Dermis blood vessel endothelial cell (primary cell): ENCODE data around the gene MCM7. TPM values are rescaled to one million over a fixed set of nuclear protein-coding genes. Genes with fewer than 3 reads are reported as not detected.

Source experiments
- DNase-seq: peaks from one replicate; pipeline ENCODE4 v3.0.0; 2010
- total RNA-seq: library from RNA; depleted of rRNA; stranded (reverse); fragments of >200 nt; gene quantifications from 2 replicates; pipeline ENCODE4 v1.2.3, GENCODE V29; 2014

The MCM7 gene
- total RNA-seq, 1 donor from 2014 or later: 63.3 TPM

DNA sequence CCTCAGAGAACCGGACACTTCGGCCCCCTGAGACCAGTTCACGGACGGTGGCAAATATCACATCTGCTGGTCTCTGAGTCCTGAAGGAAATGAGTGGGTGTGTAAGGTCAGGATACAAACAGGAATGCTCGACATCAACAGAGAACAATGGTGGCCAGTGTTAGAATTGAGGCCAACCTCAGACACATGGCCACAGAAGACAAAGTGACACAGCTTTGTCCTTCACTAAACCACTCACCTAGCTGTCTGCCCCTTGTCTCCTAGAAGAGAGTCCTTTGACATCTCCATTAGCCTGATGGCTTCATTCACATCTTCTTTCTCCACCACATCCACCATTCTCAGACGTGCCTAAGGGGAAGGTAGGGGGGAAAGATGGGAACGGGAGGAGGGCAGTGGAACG lies 8.1 kb downstream of the MCM7 start:
- DNase-seq: peak; percentile 70

DNA sequence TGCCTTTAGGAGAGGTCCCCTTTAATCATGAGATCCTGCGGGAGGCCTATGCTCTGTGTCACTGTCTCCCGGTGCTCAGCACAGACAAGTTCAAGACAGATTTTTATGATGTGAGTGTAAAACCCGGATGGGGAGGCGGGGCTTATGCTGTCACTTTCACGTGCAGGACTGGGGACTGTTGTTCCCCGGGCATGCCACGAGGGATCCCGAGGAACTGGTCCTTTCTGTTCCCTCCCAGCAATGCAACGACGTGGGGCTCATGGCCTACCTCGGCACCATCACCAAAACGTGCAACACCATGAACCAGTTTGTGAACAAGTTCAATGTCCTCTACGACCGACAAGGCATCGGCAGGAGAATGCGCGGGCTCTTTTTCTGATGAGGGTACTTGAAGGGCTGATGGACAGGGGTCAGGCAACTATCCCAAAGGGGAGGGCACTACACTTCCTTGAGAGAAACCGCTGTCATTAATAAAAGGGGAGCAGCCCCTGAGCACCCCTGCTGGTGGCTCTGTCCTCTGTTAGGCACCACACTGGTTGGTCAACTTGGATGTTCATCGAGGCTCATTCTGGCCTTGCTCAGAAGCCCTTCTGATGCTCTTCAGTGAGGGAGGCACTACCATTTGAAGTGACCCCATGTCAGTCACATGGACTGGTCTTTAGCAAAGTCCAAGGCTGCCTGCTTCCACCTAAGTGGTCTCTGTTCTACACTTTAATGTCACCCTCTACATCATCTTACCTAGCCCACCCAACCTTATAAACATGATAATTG lies 9.6 kb downstream of the MCM7 start:
- DNase-seq: peak; percentile 24

DNA sequence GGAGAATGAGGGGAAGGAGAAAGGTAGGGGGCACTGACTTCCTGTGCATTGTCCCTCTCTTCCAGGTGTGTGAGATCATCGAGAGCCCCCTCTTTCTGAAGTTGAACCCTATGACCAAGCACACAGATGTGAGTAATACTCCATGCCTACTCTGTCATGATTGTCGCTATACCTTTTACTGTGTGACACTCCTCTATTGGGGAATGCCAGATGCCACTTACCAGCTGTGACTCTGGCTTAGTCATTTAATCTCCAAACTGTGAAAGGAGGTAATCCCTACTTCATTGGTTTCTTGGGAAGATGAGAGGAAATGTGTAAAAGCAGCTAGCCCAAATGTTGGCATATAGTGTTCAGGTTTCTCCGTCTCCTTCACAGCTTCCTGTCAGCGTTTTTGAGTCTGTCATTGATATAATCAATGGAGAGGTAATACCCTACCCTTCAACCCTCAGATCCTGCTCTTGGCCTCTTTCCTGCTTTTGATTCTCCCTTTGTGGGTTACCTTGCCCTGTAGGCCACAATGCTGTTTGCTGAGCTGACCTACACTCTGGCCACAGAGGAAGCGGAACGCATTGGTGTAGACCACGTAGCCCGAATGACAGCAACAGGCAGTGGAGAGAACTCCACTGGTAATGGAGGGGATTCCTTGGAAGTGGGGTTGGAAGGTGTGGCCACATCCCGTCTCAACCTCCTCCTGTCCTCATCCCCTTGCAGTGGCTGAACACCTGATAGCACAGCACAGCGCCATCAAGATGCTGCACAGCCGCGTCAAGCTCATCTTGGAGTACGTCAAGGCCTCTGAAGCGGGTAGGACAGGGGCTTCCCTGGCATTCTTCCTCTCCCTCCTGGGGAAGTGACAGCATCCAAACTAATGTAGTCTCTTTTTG lies 10.4 kb downstream of the MCM7 start:
- DNase-seq: no peak

DNA sequence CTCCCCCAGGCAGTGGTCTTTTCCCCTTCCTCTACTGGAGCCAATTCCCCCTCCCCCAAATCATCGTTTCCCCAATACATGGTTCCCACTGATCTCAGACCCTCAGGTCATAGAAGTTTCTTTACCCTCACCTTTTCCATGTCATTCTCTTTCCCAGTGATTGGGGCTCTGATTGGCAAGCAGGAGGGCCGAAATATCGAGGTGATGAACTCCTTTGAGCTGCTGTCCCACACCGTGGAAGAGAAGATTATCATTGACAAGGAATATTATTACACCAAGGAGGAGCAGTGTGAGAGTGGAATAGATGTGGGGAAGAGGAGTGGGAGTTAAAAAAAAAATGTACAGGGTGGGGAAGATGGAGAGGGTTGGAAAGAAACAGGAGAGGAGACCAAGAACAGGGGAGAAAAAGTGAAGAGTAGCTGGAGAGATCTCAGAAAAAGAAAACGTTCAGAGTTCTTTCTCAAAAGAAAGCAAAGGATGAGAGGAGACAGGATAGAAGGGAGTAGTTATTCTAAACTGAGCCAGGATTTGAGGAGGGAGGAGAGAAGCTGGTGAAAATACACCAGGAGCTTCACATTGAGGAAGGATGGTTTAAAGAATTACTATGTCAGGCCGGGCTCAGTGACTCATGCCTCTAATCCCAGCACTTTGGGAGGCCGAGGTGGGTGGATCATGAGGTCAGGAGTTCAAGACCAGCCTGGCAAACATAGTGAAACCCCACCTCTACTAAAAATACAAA lies 11.6 kb downstream of the MCM7 start:
- no peak for DNase-seq

DNA sequence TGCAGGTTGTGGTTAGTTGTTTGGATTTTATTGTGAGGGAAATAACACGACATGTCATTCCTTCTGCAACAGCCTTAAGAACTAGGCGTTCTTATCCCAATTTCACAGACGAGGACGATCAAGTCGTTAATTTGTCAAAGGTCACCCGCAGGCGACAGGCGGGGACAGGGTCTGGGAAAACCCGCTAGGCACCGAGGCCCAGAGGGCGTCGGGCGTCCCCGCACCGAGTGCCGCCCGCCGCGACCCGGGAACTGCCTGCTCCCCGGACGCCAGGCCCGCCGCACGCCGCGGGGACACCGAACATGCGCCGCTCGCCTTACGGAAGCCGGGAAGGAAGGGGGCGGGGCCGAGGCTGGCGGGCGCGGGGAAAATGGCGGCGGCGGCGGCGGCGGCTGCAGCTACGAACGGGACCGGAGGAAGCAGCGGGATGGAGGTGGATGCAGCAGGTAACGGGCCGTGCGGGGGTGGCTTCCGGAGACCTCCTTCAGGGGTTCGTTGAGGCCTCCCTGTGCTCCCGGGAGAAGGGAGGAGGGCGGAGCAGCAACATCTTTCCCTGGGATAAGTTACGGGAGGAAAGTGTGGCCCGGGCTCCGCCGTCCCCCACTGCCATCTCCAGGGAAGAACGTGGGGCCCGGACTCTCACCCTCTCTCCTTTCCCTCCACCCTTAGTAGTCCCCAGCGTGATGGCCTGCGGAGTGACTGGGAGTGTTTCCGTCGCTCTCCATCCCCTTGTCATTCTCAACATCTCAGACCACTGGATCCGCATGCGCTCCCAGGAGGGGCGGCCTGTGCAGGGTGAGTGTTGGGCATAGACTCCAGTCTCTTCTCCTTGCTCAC lies 12.4 kb downstream of the MCM7 start, which contains the start of gene COPS6:
Gene COPS6 (plus strand): TSS at position 349 of the 837 bp plus-strand sequence. CDS start 22 bp downstream, at position 371.
- peak; percentile 83 for DNase-seq

DNA sequence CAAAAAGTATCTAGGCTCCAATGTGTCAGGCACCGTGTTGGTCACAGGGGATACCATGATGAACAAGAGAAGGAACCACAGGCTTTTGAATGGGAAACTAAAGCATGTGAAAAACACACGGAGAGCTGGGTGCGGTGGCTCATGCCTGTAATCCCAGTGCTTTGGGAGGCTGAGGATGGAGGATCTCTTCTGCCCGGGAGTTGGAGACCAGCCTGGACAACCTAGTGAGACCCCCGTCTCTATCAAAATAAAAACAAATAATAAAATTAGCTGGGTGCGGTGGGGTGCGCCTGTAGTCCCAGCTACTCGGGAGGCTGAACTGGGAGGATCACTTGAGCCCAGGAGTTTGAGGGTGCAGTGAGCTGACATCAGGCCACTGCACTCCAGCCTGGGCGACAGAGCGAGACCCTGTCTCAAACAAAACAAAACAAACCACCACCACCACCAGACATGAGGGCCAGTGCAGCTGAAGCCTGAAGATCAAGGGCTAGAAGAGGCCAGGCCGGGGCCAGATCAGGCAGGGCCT lies 13.0 kb downstream of the MCM7 start:
- no peak for DNase-seq

DNA sequence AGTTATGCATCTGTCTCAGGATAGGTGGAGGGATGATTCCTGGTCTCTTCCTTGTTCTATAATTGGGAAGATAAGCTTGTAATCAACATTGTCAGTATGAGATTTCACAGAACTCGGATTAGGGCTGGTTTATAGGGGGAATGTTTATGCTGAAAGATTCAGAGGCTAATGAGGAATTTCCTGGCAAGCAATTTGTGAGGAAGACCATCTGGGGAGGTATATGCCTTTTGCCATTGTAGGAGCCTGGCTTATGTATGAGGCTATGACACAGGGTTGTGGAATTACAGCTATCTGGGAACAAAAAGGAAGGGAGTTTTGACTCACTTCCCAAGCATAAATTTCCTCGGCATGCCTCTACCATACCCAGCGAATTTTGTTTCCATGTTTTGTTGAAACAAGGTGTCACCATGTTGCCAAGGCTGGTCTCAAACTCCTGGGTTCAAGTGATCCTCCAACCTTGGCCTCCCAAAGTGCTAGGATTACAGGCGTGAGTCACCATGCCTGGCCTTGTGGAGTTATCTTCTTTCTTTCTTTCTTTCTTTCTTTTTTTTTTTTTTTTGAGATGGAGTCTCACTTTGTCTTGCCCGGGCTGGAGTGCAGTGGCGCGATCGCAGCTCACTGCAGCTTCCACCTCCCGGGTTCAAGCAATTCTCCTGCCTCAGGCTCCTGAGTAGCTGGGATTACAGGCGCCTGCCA lies 14.0 kb downstream of the MCM7 start:
- peak; percentile 99 for DNase-seq

DNA sequence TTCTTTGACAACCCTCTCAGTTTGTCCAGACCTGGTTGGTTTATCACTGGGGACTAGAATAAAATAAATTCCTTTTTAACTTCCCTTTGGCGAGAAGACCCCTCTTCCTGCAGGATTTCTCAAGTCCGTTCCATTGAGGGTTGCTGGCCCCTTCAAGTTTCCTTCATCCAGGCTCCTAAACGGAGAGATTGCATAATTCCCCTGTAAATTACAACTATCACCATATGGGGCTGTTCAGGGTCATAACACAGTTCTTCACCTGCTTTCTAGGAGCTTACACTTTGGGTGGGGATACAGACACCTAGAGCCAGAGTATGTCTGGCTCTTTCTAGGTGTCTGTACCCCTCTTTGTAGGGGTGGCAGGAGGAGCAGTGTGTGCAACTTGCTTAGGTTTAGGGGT lies 15.7 kb downstream of the MCM7 start:
- no peak for DNase-seq

DNA sequence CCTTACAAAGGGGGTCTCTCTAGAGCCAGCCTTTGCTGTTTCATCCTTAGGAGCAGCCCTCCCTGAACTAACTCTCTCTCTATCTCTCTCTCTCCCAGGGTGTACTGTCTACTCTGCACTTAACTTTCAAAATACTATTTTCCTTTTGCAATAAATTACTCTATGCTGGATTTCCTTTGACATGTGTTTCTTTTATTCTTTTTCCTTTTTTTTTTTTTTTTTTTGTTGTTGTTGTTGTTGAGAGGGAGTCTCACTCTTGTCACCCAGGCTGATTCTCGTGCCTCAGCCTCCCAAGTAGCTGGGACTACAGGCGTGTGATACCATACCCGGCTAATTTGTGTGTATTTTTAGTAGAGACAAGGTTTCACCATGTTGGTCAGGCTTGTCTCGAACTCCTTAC lies 18.2 kb downstream of the MCM7 start:
- DNase-seq: no peak

DNA sequence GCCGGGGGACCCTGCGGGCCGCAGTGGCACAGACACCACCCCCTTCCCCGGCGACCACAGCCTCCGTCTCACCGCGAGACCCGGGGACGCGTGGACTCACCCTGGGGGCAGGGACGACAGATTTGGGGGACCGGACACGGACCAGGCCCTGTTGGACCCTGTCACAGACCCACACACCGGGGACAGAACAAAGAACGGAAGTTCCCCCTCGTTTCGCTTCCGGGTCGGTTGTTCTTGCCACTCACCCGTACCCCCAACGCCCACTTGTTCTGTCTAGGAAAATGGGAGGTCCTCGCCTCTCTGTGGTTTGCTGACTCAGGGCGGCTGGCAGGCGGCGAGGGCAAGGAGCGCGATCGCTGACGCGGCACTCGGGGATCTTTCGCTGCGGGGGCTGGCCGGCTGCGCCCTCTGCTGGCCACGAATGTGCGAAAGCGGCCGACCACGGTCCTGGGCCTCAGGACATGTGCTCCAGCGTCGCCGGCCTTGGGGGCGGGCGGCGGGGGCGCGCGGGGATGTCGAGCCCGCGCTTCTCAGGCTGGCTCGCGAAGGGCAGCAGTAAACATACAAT lies 19.6 kb downstream of the MCM7 start, which contains the start of gene ZNF3:
Gene ZNF3 (minus strand): TSS at position 189 of the 568 bp plus-strand sequence. CDS start 4,366 bp downstream, outside the sequence.
- DNase-seq: peak; percentile 100

DNA sequence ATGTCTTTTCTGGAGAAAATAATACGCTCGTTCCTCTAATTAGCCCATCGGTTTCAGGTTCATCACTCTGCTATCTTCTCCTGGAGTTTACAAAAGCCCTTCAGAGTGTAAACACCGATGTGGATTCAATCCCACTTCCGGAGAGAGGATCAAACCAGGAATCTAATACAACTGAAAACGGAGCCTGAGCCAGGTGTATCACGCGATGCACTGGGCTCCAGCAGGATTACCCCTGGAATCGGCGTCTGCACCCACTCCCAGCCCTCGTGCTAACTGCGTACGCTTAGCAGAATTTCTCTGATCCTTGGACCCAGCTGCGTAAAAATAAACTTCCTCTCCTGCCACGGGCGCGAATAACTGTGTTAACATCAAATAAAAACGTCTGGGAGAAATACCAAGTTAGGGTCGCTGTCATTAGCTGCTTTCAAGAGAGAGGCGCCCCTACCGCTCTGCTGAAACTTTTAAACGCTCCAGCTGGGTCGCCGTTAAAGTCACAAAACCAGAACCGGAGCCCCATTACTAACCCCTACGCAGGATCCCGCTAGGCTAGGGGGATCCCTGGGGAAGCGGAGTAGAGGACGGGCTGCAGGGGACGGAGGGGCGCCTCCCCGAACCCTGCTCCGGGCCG lies 20.2 kb downstream of the MCM7 start:
- DNase-seq: peak; percentile 37

DNA sequence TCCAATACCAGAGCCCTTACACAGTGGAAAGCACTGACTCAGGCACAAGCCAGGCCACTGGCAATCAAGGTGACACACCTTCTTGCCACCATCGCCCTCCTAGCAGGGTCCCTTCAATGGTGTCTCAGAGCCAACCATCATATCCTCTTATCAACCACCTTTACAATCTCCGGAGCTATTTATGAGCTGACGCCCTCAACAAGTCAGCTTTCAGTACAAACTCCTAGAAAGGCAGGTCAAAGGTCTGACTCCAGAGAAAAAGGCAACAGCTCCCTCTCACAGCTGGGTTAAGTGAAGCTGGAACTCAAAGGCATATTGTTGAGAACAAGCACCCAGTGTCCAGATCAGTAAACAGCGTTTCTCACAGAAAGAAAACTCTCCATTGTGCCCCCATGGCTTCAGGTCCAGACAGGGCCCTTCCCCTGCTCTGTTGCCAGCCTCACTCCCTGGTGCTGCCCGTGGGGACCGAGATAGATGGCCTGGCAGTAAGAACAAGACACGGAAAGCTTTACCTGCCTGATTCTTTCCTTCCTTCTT lies 22.1 kb downstream of the MCM7 start:
- no peak for DNase-seq

DNA sequence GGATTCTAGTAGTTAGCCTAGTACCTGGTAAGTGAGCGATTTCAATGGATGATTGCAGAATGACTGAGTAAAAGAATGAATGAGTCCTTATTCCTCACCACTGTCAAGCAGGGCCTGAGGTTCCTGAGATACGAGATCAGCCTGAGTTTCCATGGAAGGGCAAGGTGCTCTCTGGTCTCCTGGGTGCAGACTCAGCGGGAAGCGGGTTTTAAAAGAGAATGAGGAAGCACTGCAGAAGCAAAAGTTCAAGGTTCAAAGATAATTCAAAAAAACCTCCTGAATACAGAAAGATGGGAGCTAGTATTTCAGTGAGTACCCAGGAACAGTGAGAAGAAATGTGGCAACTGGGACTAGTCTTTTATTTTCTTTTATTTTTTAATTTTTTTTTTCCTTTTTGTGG lies 24.0 kb downstream of the MCM7 start:
- no peak for DNase-seq

DNA sequence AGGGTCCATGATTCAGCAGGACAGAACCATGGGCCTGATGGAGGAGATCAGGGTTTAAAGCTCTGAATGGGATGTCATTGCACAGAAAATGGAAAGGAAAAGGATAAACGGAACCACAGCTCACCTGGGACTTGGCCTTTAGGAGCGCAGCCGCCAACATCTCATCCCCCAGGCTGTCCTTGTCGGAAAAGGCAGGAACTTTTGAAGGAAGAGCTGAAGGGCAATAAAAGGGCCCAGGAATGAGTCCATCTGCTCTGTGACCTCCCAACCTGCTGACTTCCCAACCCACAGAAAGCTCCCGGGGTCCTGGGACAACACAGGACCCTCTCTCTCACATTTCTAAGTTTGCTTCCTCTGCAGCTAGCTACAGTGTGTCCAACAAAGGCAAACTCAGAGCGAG lies 25.8 kb downstream of the MCM7 start:
- DNase-seq: no peak

DNA sequence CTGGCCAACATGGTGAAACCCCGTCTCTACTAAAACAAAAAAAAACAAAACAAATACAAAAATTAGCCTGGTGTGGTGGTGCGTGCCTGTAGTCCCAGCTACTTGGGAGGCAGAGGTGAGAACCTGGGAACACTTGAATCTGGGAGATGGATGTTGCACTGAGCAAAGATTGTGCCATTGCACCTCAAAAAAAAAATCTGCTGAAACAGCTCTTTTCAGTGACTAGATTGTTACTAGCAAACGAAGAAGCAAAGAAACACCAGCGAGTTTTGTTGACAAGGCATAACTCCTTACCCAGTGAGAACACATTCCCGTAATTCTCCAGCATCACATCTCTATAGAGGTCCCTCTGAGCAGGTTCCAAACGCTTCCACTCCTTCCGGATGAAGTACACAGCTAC lies 26.4 kb downstream of the MCM7 start:
- DNase-seq: no peak

DNA sequence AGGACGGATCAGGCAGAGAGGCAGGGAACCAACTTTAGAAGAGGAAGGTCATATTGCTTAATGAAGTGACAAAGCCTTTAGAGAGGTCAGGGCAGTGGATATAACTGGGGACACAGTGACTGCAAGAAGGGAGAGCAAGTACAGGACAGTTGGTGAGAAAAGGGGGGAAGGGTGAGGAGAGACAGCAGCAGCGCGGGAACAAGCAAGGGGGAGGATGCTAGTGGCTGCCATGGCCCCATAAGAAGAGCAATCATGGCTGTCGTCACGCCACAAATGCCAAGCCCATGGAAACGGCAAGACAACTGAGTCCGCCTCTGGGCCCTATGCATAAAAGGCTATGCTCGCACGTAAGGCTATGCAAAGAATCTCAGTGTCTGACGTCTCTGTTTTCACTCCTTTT lies 28.7 kb downstream of the MCM7 start:
- no peak for DNase-seq

DNA sequence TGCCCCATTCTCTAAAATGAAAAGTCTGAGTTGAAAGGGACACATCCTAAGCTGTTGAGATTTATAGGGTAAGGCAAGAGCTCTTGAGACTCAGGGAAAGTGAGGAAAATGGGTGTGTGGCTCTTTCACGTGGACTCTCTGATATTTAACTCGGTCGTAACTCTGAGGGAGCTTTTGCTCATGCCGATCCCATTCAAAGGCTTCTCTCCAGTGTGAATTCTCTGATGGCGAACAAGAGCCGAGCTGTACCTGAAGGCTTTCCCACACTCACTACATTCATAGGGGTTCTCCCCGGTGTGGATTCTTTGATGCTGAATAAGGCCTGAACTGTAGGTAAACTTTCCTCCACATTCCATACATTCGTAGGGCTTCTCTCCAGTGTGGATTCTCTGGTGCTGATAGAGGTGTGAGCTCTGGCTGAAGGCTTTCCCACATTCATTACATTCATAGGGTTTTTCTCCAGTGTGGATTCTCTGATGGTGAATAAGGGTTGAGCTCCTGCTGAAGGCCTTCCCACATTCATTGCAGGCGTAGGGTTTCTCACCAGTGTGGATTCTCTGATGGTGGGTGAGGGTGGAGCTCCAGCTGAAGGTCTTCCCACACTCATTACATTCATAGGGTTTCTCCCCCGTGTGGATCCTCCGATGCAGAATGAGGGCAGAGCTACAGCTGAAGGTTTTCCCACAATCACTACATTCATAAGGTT lies 30.0 kb downstream of the MCM7 start:
- no peak for DNase-seq

DNA sequence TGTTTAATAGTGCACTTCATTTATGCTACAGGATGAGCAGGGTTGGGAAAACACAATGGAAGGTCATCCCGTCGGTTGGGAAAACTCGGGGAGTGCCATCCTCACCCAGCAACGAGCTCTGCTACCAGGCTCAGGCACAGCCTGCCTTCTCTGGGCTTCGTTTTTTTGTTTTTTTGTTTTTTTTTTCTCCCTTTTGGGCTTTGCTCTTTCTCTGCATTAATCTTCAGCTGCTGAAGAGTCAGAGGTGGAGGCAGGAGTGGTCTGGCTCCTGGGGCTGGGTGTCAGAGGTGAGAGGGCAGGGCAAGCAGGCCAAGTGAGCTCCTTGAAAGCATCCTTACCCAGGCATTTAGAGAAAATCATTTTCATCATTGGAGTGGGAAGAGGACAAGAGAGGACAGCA lies 31.2 kb downstream of the MCM7 start:
- no peak for DNase-seq

DNA sequence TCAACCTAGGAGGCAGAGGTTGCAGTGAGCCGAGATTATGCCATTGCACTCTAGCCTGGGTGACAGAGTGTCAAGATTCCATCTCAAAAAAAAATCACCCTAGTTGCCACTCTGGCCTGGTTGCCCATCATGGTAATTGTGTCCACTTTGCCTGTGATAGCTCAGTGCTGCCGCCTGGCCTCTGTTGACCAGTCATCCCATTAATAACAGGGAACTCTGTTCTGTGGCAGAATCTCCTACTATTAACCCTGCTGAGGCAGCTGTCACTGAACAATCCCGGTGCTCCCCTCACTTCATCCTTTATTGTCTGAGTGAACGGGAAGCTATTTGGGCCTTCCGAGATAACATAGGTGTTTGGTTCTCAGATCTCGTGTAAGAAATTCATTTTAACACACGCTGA lies 34.2 kb downstream of the MCM7 start:
- no peak for DNase-seq
